Upper lobe of right lung (tissue), 1 donor: Measurements from ENCODE around the gene RAD51B. TPM values are rescaled to one million over a fixed set of nuclear protein-coding genes. Genes with fewer than 3 reads are reported as not detected.

Experiments used
- ATAC-seq: fragments of 200-7000 bp; cut with Tn5 transposase; one replicate; pipeline ENCODE4 v1.9.1; 2020; ENCODE audit warnings: mild to moderate bottlenecking, moderate library complexity
- DNase-seq: peaks from one replicate; pipeline ENCODE4 v3.0.0-alpha.2; 2020
- H3K27ac ChIP-seq: fragments of 200-600 bp; one replicate; pipeline ENCODE4 v1.8.0; 2022
- H3K27me3 ChIP-seq: fragments of 200-600 bp; one replicate; pipeline ENCODE4 v1.8.0; 2022; ENCODE audit warnings: mild to moderate bottlenecking
- H3K36me3 ChIP-seq: fragments of 200-600 bp; one replicate; pipeline ENCODE4 v1.8.0; 2022
- H3K4me1 ChIP-seq: fragments of 200-600 bp; one replicate; pipeline ENCODE4 v1.8.0; 2022
- H3K4me3 ChIP-seq: fragments of 200-600 bp; one replicate; pipeline ENCODE4 v1.8.0; 2022; ENCODE audit warnings: mild to moderate bottlenecking
- H3K9me3 ChIP-seq: fragments of 200-600 bp; one replicate; pipeline ENCODE4 v1.8.0; 2022
- CTCF ChIP-seq: fragments of 200-600 bp; IDR thresholded peaks from one replicate; pipeline ENCODE4 v1.8.0; 2022; ENCODE audit warnings: antibody characterized with exemption
- intact Hi-C: fragments of 100-400 bp; cut with DNase I; formaldehyde crosslinking; loops from one replicate; pipeline ENCODE4 v1.11.0; 2022
- total RNA-seq: library from RNA; stranded (reverse); fragmentation: NEBNext Ultra II Directional; extraction: Animal tissue kit (Norgen Biotek cat#: 25700); gene quantifications from one replicate; pipeline ENCODE4 v1.2.1, GENCODE V29; 2021
- donor health status: DM: no; HTN: yes; CAD: no; lungs with severe emphysema.

The RAD51B gene
- total RNA-seq, 1 donor from 2014 or later = 11.5 TPM

GRCh38 chr14:67820428-67820971 is 921 bp downstream of the RAD51B start:
- Histone ChIP-seq H3K4me3 (peak overlapping the region; percentile 77), H3K9me3 (no peaks in the 10 kb centered on the region), H3K27me3 (no peaks in the 10 kb centered on the region), H3K4me1 (peaks cover 7% of the 10 kb centered on the region), H3K27ac (peak overlapping the region; percentile 65), H3K36me3 (no peaks in the 10 kb centered on the region)
- DNase-seq (no peak), ATAC-seq (peak; percentile 71)
- no peak for TF ChIP-seq CTCF
- intact Hi-C loops = no loop called here

- Histone ChIP-seq H3K4me3 (no peak overlapping the region), H3K4me1 (peaks cover 4% of the 10 kb centered on the region), H3K36me3 (no peaks in the 10 kb centered on the region), H3K9me3 (no peaks in the 10 kb centered on the region), H3K27me3 (no peaks in the 10 kb centered on the region), H3K27ac (no peak overlapping the region)
- TF ChIP-seq CTCF = no peak
- DNase-seq (no peak), ATAC-seq (no peak)
- intact Hi-C loops = no loop called here
Observed at GRCh38 chr14:67821121-67821520, 1.5 kb downstream of the RAD51B start.

GRCh38 chr14:67831113-67831512 is 11.5 kb downstream of the RAD51B start:
- DNase-seq = no peak
- intact Hi-C loops = no loop called here

GRCh38 chr14:67833403-67833802 is 13.8 kb downstream of the RAD51B start:
- H3K4me1 ChIP-seq = no peaks in the 10 kb centered on the region
- ATAC-seq (no peak), DNase-seq (no peak)
- intact Hi-C loops = no loop called here
- no peaks in the 10 kb centered on the region for H3K36me3 ChIP-seq
- H3K9me3 ChIP-seq = no peaks in the 10 kb centered on the region
- H3K27ac ChIP-seq = no peak overlapping the region
- H3K27me3 ChIP-seq = no peaks in the 10 kb centered on the region
- TF ChIP-seq CTCF = no peak
- H3K4me3 ChIP-seq = no peak overlapping the region

More at GRCh38 chr14:67831113-67831512, 11.5 kb downstream of the RAD51B start:
- no peak for ATAC-seq
- H3K4me3 ChIP-seq = no peak overlapping the region
- no peak for TF ChIP-seq CTCF
- H3K27ac ChIP-seq = no peak overlapping the region
- H3K36me3 ChIP-seq = no peaks in the 10 kb centered on the region
- H3K27me3 ChIP-seq = no peaks in the 10 kb centered on the region
- no peaks in the 10 kb centered on the region for H3K9me3 ChIP-seq
- H3K4me1 ChIP-seq = no peaks in the 10 kb centered on the region

- intact Hi-C loops = no loop called here
Observed at GRCh38 chr14:67835596-67835995, 16.0 kb downstream of the RAD51B start.

More at GRCh38 chr14:67835596-67835995, 16.0 kb downstream of the RAD51B start:
- no peaks in the 10 kb centered on the region for H3K9me3 ChIP-seq
- H3K36me3 ChIP-seq = no peaks in the 10 kb centered on the region
- no peak for DNase-seq
- H3K4me1 ChIP-seq = no peaks in the 10 kb centered on the region
- no peak overlapping the region for H3K27ac ChIP-seq
- ATAC-seq = no peak
- TF ChIP-seq CTCF = no peak
- no peaks in the 10 kb centered on the region for H3K27me3 ChIP-seq
- H3K4me3 ChIP-seq = no peak overlapping the region
